SU-DHL-6 (cell line): ENCODE data around the gene PAGE3.

Experiments used
- H2AFZ ChIP-seq: fragments of 200-600 bp; sonication (generic); 2 replicates; pipeline ENCODE4 v1.6.1; 2014; ENCODE audit warnings: low read depth, mild to moderate bottlenecking, moderate library complexity, mixed read lengths, antibody characterized with exemption, low read length; ENCODE audit not compliant: severe bottlenecking
- H3F3A ChIP-seq: fragments of 200-600 bp; shearing (Covaris generic); 2 replicates; pipeline ENCODE4 v1.6.0; 2016; ENCODE audit warnings: antibody characterized with exemption, mild to moderate bottlenecking; ENCODE audit not compliant: insufficient read depth
- H3K27ac ChIP-seq: fragments of 200-600 bp; sonication (generic); 2 replicates; pipeline ENCODE4 v1.5.1; 2016; ENCODE audit warnings: low read depth, mild to moderate bottlenecking, low read length, moderate library complexity, mixed read lengths
- H3K27me3 ChIP-seq: fragments of 200-600 bp; sonication (generic), shearing (Covaris generic); 2 replicates; pipeline ENCODE4 v1.6.0; 2014; ENCODE audit warnings: mild to moderate bottlenecking, low read length
- H3K36me3 ChIP-seq: fragments of 200-600 bp; sonication (generic); 2 replicates; pipeline ENCODE4 v1.6.1; 2014; ENCODE audit warnings: mild to moderate bottlenecking, low read length, mixed read lengths
- H3K4me2 ChIP-seq: fragments of 300-600, 200-600 bp; shearing (Covaris generic), sonication (generic); 2 replicates; pipeline ENCODE4 v1.6.0; 2014; ENCODE audit warnings: low read length, low read depth, mild to moderate bottlenecking; ENCODE audit not compliant: poor library complexity, severe bottlenecking
- H3K4me3 ChIP-seq: fragments of 200-600 bp; sonication (generic); 2 replicates; pipeline ENCODE4 v1.5.1; 2014; ENCODE audit warnings: antibody characterized with exemption, low read length, mild to moderate bottlenecking, mixed read lengths; ENCODE audit not compliant: insufficient read depth, poor library complexity, severe bottlenecking
- H3K79me2 ChIP-seq: fragments of 200-600 bp; sonication (generic); 2 replicates; pipeline ENCODE4 v1.6.1; 2014; ENCODE audit warnings: mild to moderate bottlenecking, low read length, moderate library complexity; ENCODE audit not compliant: insufficient read depth
- H3K9ac ChIP-seq: fragments of 200-600 bp; sonication (generic); 2 replicates; pipeline ENCODE4 v1.7.0; 2014; ENCODE audit warnings: mild to moderate bottlenecking, low read length
- H3K9me2 ChIP-seq: fragments of 200-600 bp; sonication (generic); replicated peaks from 2 replicates; pipeline ENCODE4 v1.6.1; 2014; ENCODE audit warnings: low read length; ENCODE audit not compliant: insufficient read depth
- H3K9me3 ChIP-seq: fragments of 200-600 bp; sonication (generic); 2 replicates; pipeline ENCODE4 v1.6.1; 2014; ENCODE audit warnings: low read length, mixed read lengths; ENCODE audit not compliant: insufficient read depth
- H4K20me1 ChIP-seq: fragments of 200-600 bp; sonication (generic); 2 replicates; pipeline ENCODE4 v1.6.1; 2014; ENCODE audit warnings: low read depth, mild to moderate bottlenecking, antibody characterized with exemption, low read length, moderate library complexity, mixed read lengths
- EZH2phosphoT487 ChIP-seq: fragments of 200-600 bp; sonication (generic), shearing (Covaris generic); conservative IDR thresholded peaks from 2 replicates; pipeline ENCODE4 v1.6.1; 2018; ENCODE audit warnings: mild to moderate bottlenecking, antibody characterized with exemption, low read length, moderate library complexity, mixed read lengths
- TF ChIP-seq, protein P1 (sequence below): fragments of 200-600 bp; sonication (generic); IDR thresholded peaks from one replicate; pipeline ENCODE4 v1.5.1; 2017; ENCODE audit warnings: antibody characterized with exemption, mild to moderate bottlenecking, low read length, moderate library complexity; ENCODE audit not compliant: insufficient read depth, poor library complexity, severe bottlenecking

Gene PAGE3

GRCh38 chrX:55260806-55261205 is 3.9 kb downstream of the PAGE3 start:
- Histone ChIP-seq H3K4me2 (no peak overlapping the region), H3K27me3 (no peaks in the 10 kb centered on the region), H3K27ac (no peak overlapping the region), H3K4me3 (no peak overlapping the region), H3K9me2 (no peaks in the 10 kb centered on the region), H3K9ac (no peak overlapping the region), H3K79me2 (no peaks in the 10 kb centered on the region), H4K20me1 (no peaks in the 10 kb centered on the region), H3K36me3 (no peaks in the 10 kb centered on the region), H3F3A (no peaks in the 10 kb centered on the region), H2AFZ (no peak overlapping the region), H3K9me3 (no peaks in the 10 kb centered on the region)
- TF ChIP-seq, protein P1, sequence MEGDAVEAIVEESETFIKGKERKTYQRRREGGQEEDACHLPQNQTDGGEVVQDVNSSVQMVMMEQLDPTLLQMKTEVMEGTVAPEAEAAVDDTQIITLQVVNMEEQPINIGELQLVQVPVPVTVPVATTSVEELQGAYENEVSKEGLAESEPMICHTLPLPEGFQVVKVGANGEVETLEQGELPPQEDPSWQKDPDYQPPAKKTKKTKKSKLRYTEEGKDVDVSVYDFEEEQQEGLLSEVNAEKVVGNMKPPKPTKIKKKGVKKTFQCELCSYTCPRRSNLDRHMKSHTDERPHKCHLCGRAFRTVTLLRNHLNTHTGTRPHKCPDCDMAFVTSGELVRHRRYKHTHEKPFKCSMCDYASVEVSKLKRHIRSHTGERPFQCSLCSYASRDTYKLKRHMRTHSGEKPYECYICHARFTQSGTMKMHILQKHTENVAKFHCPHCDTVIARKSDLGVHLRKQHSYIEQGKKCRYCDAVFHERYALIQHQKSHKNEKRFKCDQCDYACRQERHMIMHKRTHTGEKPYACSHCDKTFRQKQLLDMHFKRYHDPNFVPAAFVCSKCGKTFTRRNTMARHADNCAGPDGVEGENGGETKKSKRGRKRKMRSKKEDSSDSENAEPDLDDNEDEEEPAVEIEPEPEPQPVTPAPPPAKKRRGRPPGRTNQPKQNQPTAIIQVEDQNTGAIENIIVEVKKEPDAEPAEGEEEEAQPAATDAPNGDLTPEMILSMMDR: no peak
- TF ChIP-seq EZH2phosphoT487: no peak

DNA sequence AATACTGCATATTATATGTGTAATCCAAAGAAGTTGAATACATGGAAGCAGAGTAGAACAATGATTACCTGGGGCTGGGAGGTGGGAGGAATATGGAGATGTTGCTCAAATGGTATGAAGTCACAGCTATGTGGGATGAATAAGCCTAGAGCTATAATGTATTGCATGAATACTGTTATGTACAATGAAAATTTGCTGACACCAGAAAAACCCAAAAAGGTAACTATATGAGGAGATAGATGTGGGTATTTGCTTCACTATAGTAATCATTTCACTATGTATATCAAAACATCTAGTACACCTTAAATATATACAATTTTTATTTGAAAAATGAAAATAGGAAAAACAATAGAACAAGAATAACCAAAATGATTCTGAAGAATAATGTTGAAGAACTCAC is 11.2 kb downstream of the PAGE3 start:
- TF ChIP-seq EZH2phosphoT487: no peak
- TF ChIP-seq, protein P1: no peak
- H3F3A ChIP-seq: no peaks in the 10 kb centered on the region
- H2AFZ ChIP-seq: no peak overlapping the region
- H3K4me2 ChIP-seq: no peak overlapping the region
- no peaks in the 10 kb centered on the region for H4K20me1 ChIP-seq
- no peak overlapping the region for H3K27ac ChIP-seq
- H3K79me2 ChIP-seq: no peaks in the 10 kb centered on the region
- H3K9me3 ChIP-seq: no peaks in the 10 kb centered on the region
- no peak overlapping the region for H3K4me3 ChIP-seq
- no peaks in the 10 kb centered on the region for H3K9me2 ChIP-seq
- no peaks in the 10 kb centered on the region for H3K27me3 ChIP-seq
- H3K9ac ChIP-seq: no peak overlapping the region
- H3K36me3 ChIP-seq: no peaks in the 10 kb centered on the region

DNA sequence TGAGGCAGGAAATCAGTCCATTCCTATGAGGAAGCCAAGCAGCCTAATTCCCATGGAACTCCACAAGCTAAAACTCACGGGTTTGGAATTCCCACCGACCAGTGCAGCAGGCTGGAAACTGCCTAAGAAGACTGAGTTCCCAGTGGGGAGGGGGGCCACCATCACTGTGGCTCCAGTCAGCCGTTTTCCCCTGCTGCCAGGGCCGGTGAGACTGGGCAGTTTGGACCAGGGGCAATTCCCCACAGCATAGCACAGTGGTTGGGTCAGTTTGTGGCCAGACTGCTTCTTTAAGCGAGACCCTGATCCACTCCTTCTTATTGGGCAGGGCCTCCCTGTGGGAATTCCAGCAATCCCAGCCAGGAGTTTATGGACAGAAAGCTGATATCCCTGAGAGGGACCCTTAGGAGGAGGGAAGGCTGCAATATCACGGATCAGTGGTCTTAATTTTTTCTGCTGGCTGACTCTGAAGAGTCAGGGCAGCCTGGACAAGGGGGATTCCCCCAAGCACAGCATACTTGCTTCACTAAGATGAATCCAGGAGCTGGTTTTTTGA is 23.9 kb downstream of the PAGE3 start:
- TF ChIP-seq, protein P1: no peak
- no peak for TF ChIP-seq EZH2phosphoT487
- H3K4me2 ChIP-seq: no peak overlapping the region
- no peaks in the 10 kb centered on the region for H3K27me3 ChIP-seq
- H3K27ac ChIP-seq: no peak overlapping the region
- H3K36me3 ChIP-seq: no peaks in the 10 kb centered on the region
- no peak overlapping the region for H3K9ac ChIP-seq
- no peaks in the 10 kb centered on the region for H3K9me2 ChIP-seq
- no peak overlapping the region for H3K4me3 ChIP-seq
- no peaks in the 10 kb centered on the region for H3F3A ChIP-seq
- H2AFZ ChIP-seq: no peak overlapping the region
- no peaks in the 10 kb centered on the region for H4K20me1 ChIP-seq
- no peaks in the 10 kb centered on the region for H3K9me3 ChIP-seq
- no peaks in the 10 kb centered on the region for H3K79me2 ChIP-seq
